ENCODE measurements around the gene LINC00632. TPM values are rescaled to one million over a fixed set of nuclear protein-coding genes. Genes with fewer than 3 reads are reported as not detected.

Gene LINC00632
- total RNA-seq: not detected in 2 replicates
- total RNA-seq (2013): 0.72 TPM
- polyA plus RNA-seq: not detected in 2 replicates
- polyA minus RNA-seq: 0.09 and 0.57 TPM in 2 replicates

GRCh38 chrX:140709421-140709846 is at the start of gene LINC00632:
LINC00632 (plus strand) TSS chrX:140709759.
- H4K20me1 ChIP-seq (ENCODE audit: control insufficient read depth, insufficient read depth, low read length, poor library complexity, severe bottlenecking): no peaks in the 10 kb centered on the region
- Mint-ChIP-seq H3K27ac (no peak within 1 kb of the TSS), H3K4me3 (no peak within 1 kb of the TSS), H3K9me3 (ENCODE audit: insufficient read depth) (no peaks in the 10 kb centered on the region), H3K4me1 (no peaks in the 10 kb centered on the region), H3K27me3 (no peaks in the 10 kb centered on the region)
- no peaks in the 10 kb centered on the region for H3K27me3 ChIP-seq (replicated peaks in 1 of 4; ENCODE audit: control extremely low read depth in 1 of 4, control insufficient read depth in 3 of 4, insufficient read depth in 4 of 4, low read length in 3 of 4)
- ChIA-PET CTCF (no interaction called here), POLR2A (no interaction called here)
- H2AFZ ChIP-seq (ENCODE audit: insufficient read depth, low read depth, low read length, poor library complexity, severe bottlenecking): no peak within 1 kb of the TSS
- H3K4me1 ChIP-seq (ENCODE audit: control insufficient read depth in 2 of 2, insufficient read depth in 2 of 2, low read length in 2 of 2): no peaks in the 10 kb centered on the region
- intact Hi-C loops (cut with micrococcal nuclease): no loop called here
- no peaks in the 10 kb centered on the region for H3K9me3 ChIP-seq (ENCODE audit: control extremely low read depth in 1 of 3, control insufficient read depth in 2 of 3, insufficient read depth in 1 of 3, low read length in 2 of 3)
- no CpG with 5 or more reads among the region's 3 CpGs for WGBS (ENCODE audit: insufficient coverage)
- ATAC-seq (ENCODE audit: low read depth) (no peak), DNase-seq (no peak)
- no peaks in the 10 kb centered on the region for H3K36me3 ChIP-seq (replicated peaks in 1 of 2; ENCODE audit: control extremely low read depth in 1 of 2, control insufficient read depth in 1 of 2, extremely low read depth in 1 of 2, insufficient read depth in 2 of 2, low read length in 1 of 2)
- no peaks in the 10 kb centered on the region for H3K79me2 ChIP-seq (ENCODE audit: control insufficient read depth, insufficient read depth, low read length)
- H3K27ac ChIP-seq (ENCODE audit: low read length in 2 of 2): no peak within 1 kb of the TSS
- no peak for TF ChIP-seq CTCF (IDR thresholded peaks at IDR 0.05)
- TF ChIP-seq EZH2 (IDR thresholded peaks at IDR 0.05; ENCODE audit: borderline replicate concordance, insufficient read depth, low read depth, low read length, poor library complexity, severe bottlenecking): no peak
- H3K9ac ChIP-seq (ENCODE audit: low read length): no peak within 1 kb of the TSS
- no peak within 1 kb of the TSS for H3K4me2 ChIP-seq (replicated peaks; ENCODE audit: low read depth, low read length, poor library complexity, severe bottlenecking)
- no peak within 1 kb of the TSS for H3K4me3 ChIP-seq (ENCODE audit: control extremely low read depth in 1 of 5, extremely low read depth in 1 of 5, insufficient read depth in 1 of 5, low read depth in 2 of 5, low read length in 4 of 5)

- no peak for DNase-seq
- 60% methylated on average over 1 of the region's 4 CpGs for WGBS (ENCODE audit: insufficient coverage)
- H3K9me3 ChIP-seq (ENCODE audit: control extremely low read depth in 1 of 3, control insufficient read depth in 2 of 3, insufficient read depth in 1 of 3, low read length in 2 of 3): no peaks in the 10 kb centered on the region
- no peaks in the 10 kb centered on the region for H3K4me1 Mint-ChIP-seq
- no peak for TF ChIP-seq EZH2 (IDR thresholded peaks at IDR 0.05; ENCODE audit: borderline replicate concordance, insufficient read depth, low read depth, low read length, poor library complexity, severe bottlenecking)
- TF ChIP-seq CTCF (IDR thresholded peaks at IDR 0.05): no peak
- H2AFZ ChIP-seq (ENCODE audit: insufficient read depth, low read depth, low read length, poor library complexity, severe bottlenecking): no peak overlapping the region
- no peaks in the 10 kb centered on the region for H3K27me3 Mint-ChIP-seq
- H3K4me1 ChIP-seq (ENCODE audit: control insufficient read depth in 2 of 2, insufficient read depth in 2 of 2, low read length in 2 of 2): no peaks in the 10 kb centered on the region
- no peak for ATAC-seq (ENCODE audit: low read depth)
- H3K4me3 ChIP-seq (ENCODE audit: control extremely low read depth in 1 of 5, extremely low read depth in 1 of 5, insufficient read depth in 1 of 5, low read depth in 2 of 5, low read length in 4 of 5): no peak overlapping the region
- H3K27me3 ChIP-seq (replicated peaks in 1 of 4; ENCODE audit: control extremely low read depth in 1 of 4, control insufficient read depth in 3 of 4, insufficient read depth in 4 of 4, low read length in 3 of 4): no peaks in the 10 kb centered on the region
- H3K27ac Mint-ChIP-seq: no peak overlapping the region
- intact Hi-C loops (cut with micrococcal nuclease): no loop called here
- ChIA-PET POLR2A (no interaction called here), CTCF (no interaction called here)
- no peaks in the 10 kb centered on the region for H3K9me3 Mint-ChIP-seq (ENCODE audit: insufficient read depth)
- H4K20me1 ChIP-seq (ENCODE audit: control insufficient read depth, insufficient read depth, low read length, poor library complexity, severe bottlenecking): no peaks in the 10 kb centered on the region
- no peaks in the 10 kb centered on the region for H3K79me2 ChIP-seq (ENCODE audit: control insufficient read depth, insufficient read depth, low read length)
- no peak overlapping the region for H3K9ac ChIP-seq (ENCODE audit: low read length)
- no peaks in the 10 kb centered on the region for H3K36me3 ChIP-seq (replicated peaks in 1 of 2; ENCODE audit: control extremely low read depth in 1 of 2, control insufficient read depth in 1 of 2, extremely low read depth in 1 of 2, insufficient read depth in 2 of 2, low read length in 1 of 2)
- no peak overlapping the region for H3K27ac ChIP-seq (ENCODE audit: low read length in 2 of 2)
- H3K4me3 Mint-ChIP-seq: no peak overlapping the region
- H3K4me2 ChIP-seq (replicated peaks; ENCODE audit: low read depth, low read length, poor library complexity, severe bottlenecking): no peak overlapping the region
These were observed 47.9 kb upstream of the LINC00632 start for GRCh38 chrX:140661643-140662042.

All from B cell (primary cell).